Left hindlimb (tissue), 1 donor: ENCODE data around the gene LAMB4.

Experiments
- DNase-seq: peaks from one replicate; pipeline ENCODE4 v3.0.0-alpha.2; 2018

LAMB4 gene

DNA sequence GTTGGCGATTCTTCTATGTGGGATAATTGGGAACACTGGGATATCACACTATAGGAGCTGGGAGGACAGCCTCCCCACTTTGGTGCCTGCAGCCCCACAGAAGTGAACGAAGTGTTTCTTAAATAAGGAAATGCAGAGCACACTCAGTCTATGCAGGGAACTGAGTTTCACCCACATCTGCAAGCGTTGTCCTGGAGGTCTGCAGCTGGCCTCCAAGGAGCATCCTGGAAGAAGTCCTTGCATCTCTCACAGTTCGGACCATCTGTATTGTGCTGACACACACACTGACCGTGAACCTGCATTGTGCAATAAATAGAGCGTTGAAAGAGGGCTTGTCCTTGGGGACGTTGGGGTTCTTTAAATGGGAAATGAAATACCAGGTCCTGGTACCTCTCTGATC is 25.8 kb downstream of the LAMB4 start:
- DNase-seq: no peak

DNA sequence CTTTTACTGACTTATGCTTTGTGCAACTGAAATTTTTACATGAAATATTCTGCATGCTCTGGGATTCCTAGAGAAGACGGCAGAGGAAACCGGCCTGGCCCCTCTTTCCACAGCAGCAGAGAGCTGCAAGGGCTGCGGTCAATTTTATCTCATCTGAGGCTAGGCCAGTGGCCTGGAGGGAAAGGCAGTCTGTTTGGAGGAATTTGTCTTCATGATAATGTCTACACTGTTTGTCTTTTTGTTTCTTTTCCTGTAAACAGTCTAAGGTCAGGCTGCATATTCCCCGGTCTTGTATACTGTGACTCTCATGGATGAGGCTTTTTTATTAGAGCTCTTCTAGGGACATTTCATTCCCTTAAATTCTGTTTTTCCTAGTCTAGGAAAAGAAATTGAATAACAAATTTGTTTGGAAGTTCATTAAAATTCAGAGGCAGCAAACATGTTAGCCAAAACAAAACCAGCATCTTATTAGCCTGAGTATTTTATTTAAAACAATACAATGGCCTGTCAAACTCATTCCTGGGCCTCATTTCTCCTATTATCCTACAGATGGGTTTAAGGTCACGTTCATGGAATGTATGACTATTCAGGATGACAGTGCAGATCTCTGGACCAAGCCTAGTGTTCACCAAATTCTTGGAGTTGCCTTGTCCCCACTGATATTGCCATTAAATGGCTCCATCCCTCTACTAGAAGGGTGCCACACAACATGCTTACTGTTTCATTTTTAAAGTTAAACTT is 26.4 kb downstream of the LAMB4 start:
- no peak for DNase-seq

DNA sequence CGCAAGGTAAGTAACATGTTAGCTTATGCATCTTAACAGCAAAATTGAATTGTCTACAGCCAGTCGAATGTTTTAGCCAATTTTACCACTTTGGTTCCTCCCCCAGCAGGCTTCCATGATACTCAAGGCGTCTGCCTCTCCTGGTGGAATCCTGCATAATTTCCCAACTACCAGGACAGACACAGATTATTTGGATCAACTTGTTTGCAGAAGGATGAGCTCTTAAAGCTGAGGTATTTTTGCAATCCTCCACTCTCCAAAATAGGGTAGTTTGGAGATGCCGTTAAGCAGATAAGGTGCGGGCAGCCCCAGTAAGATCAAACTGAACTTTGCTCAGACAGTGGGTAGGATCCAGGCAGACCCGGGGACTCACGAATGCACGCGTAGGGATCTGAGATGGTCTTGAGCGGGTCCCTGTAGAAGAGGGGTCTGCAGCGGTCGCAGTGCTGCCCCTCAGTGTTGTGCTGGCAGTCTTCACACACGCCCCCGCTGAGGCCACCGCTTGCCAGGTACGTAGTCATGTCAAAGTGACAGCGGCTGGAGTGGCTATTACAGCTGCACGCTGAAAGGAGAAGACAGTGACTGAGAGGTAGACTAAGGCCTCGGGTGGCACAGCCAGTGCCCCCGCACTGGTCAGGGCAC is 27.4 kb downstream of the LAMB4 start:
- DNase-seq: no peak

DNA sequence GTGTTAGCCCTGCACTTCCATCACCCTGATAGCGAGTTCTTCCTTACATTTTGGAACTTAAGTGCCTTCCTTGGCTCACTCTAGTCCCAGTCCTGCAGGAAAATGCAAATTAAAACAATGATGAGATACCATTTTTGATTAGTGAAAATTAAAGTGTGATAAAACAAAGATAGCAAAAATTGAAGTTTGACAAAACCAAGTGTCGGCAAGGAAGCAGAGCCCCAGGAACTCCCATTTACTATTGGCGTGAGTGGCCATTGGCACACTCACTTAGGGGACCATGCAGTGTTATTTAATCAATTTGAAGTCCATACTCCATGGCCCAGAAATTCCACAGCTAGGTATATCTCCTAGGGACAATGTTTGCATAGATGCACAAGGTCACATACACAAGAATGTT is 28.4 kb downstream of the LAMB4 start:
- DNase-seq: no peak

DNA sequence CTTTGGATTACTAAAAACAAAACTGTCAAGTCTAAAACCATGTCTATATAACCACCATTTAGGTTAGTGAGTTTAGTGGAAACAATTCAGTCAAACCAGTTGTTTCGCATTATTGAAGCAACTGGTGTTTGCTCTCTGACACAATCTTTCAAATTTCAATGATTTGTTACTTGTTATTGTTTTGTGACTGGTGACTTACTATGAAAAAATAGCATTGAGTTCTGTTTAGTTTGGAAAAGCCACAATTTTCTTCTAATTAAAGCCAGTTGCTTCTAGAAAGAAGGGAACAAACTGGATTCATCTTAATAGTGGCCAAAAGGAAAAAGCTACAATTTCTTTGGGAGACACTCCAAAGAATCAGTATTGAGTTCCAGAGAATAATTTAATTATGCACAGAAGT is 30.4 kb downstream of the LAMB4 start:
- DNase-seq: no peak

DNA sequence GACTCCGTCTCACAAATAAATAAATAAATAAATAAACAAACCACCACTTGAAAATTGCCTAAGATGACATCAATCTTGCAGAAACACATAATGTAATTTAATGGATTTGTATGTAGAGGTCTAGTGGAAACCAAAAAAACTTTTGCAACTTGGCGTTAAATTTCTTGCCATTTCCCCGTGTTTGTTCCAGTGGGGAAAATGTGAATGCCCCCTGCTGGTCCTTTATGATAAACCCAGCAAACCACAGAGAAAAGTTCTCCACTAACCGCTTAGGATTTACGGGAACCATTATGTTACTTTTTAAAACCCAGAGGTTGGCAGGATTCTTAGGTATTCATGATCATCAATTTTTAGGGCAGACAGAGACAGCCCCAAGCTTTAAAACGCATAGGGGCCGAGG is 32.5 kb downstream of the LAMB4 start:
- DNase-seq: no peak

DNA sequence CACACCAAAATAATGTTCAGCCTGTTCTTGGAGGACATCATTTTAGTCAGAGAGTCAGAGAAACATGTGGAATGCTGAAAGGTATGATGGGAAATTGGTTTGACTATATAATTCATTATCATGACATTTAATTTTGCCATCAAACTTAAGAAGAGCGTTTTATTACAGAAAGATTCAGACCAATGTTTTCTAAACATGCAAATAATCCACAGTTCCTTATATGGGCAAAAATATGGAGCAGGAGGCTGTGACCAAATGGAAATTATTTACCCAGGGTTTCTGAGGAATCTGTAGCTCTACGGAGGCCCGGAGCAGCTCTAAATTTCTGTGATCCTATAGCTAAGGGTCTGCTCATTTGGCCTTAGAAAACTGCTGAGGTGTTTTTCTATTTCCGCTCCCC is 33.2 kb downstream of the LAMB4 start:
- no peak for DNase-seq

DNA sequence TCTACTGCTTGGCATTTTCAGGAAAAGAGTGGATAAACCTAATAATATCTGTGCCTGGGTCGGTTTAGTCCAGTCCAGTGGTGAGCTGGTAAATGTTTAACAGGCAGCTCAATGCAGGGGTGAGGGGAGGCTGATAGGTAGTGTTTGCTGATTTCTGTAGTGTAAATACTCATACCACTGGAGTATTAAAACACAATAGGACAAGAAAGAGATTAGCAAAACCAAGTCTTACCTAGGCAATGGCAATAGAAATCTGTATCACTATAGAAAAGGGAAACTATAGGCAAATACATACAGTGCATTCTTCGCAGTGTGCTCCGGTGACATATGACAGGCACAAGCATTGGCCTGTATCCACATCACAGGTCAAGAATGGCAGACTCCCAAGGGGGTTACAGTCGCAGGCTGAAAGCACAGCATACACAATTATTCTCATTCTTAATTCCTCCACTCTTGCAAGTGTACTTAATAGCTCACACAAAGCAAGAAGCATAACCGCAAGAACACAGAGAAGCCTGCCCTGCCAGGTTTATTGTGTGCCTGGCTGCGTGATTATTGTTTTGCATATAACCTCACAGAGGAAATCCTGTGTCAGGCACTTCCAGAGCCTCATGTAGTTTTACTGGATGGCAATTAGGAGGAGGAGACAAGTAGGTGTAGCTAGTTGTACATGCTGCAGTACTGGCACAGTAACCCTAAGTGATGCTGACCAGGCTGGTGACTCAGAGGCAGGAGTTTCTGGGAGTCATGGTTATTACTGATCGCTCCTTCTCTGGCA is 35.0 kb downstream of the LAMB4 start:
- DNase-seq: peak; percentile 36

DNA sequence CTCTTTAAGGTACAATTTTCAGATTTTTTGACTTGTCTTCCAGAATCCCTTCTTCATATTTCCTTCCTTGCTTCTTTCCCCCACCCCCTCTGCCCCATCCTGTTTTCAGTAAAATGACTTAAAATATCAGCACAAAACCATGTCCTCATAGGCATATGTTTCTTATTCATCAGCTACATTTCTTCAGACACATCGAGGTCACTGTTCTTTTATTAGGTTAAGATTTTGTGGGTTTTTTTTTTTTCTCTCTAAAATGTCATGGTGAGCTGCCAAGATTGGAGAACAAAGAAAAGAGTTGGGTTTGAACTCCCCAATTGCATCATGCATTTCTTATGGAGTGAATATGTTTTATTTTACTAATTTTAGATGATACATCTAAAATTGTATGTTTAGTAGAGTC is 35.8 kb downstream of the LAMB4 start:
- no peak for DNase-seq

DNA sequence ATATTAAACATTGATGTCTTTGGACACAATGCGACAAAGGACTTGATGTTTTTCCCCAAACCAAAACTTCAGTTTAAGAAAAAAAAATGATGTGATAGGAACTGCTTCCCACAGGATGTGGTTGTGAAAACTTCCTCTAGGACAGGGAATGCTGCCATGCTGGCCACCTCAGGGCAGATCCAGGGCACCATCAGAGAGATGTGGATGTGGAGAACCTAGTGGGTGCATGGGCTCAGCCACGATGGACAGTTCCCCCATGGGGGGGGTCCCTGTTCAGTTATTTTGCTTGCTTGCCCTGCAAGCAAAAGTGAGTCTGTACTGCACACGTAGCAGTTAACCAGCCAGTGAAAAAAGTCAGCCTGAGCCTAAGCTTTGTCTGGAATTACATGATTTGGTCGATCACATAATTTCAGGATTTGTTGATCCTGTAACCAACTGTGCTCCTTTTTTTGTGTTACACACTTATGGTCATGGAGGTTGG is 36.3 kb downstream of the LAMB4 start:
- DNase-seq: no peak

DNA sequence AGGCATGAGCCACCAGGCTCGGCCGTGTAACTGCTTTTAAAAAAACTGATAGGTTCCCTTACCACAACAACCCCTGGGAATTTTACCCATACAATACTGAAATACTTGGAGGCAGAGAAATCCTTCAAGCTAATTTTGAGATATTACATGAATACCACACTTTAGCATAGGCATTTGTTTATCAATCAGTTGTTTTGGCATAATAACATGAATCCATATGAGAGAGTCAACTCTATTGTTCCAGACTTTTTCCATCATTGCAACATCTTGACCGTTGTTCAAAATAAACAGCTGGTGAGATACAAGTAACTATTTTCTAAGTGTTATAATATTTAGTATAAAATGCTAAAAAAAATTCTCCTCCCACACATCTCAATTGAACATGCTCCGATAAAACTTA is 36.8 kb downstream of the LAMB4 start:
- DNase-seq: no peak

DNA sequence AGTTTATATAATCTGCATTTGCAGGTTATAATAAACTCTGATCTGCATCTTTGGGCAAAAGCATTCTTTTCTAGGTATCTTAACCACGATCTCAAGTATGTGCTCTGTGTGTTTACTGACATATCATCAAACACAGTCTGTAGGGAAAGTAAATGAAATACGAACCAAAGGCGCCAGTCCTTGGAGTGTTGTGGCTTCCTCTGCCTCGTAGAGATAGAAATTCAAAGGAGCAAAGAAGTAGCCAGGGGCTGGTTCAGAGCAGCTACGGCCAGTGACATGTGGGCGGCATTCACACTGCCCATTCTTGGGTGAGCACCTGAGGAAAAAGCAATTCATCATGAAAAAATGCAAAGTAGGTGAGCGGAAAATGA is 38.7 kb downstream of the LAMB4 start:
- DNase-seq: no peak

DNA sequence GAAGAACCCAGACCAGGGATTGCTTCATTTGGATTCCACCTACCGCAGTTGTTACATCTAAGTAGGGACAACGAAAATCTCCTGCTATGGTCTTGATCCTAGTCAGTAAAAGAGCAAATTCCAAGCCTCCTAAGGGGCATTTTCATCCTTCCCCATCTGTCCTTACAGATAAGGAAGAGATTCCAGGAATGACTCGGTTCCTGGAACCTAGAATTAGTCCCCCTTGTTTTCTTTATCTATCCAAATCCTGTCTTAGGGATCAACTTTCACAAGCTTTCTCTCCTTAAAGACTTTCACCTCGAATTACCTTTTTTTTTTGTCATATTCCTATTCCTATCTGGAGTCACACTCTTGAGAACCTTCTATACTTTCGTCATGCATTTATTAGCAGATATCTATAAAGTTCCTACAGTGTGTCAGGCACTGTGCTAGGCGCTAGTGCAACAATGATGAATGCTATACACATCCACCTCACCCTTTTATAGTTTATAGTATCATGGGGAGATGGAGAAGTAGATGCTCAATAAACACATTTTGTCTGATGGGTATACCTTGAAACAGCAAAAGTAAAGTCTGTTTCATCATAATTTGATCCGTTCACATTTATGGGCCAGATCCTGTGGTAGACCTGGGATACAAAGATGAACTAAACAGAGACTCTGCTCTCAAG is 39.2 kb downstream of the LAMB4 start:
- no peak for DNase-seq

DNA sequence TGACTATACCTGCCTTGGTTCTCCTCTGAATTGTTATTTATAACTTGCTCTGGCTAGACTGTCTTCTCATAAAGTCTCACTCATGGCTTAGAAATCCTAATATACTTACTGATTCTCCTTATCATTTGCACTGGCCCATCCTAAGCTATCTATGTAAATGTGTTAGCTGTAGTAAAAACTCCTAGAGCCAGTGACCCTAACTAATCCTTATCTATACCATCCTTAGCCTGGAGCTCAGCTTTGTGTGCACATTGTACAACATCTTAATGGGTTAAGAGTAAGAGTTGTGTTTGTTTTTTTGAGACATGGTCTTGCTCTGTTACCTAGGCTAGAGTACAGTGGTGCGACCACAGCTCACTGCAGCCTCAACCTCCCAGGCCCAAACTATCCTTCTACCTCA is 40.8 kb downstream of the LAMB4 start:
- no peak for DNase-seq

DNA sequence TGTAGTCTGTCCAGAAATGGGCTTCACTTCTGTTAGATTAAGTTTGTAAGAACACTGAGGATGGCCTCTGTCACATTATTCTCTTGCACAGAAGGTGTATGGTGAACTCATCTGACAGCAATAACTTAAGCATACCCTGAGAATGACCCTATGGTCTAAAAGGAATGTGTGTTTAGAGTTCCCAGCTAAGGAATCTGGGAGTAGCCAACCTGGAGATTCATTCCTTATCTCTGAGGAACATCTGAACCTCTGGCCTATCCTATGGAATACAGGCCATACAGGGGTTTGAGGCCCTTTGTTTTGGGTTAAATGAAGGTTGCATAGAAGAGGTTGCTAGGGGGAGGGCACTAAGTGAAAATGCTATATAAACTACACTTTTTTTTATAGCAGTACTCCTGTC is 41.4 kb downstream of the LAMB4 start:
- no peak for DNase-seq

DNA sequence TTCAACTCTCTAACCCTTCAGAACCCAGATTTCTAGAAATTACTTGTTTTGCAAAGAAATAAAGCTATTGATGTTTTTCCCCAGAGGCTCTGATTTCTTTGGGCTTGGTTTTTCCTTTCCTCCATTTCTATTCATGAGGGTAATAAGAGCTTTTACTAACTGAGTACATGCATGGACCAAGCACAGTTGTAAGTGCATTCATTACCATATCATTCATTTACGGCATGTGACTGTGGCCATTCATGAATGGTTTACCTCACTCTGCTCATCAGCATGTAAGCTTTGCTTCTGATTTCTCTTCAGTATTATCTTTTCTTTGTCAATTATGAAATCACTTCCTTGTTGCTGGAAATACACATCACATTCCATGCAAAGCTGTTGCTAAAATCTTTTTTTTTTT is 42.4 kb downstream of the LAMB4 start:
- no peak for DNase-seq

DNA sequence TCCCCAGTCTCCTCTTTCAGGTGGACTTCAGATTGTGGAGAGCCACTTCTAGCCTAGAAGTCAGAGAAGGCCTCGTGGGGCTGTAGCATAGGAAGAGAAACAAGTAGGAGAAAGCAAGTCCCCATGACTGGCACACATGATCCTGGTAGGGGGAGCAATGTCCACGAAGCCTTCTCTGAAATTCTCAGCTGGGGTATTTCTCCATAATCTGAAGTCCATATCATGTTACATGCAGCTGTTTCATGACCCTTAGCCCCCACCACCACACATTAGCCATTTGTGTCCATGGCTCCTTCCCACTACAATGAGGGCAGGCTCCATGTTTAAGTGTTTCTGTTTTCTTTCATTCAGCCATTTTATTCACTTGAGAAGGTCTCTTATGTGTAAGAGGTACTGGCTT is 43.2 kb downstream of the LAMB4 start:
- no peak for DNase-seq

DNA sequence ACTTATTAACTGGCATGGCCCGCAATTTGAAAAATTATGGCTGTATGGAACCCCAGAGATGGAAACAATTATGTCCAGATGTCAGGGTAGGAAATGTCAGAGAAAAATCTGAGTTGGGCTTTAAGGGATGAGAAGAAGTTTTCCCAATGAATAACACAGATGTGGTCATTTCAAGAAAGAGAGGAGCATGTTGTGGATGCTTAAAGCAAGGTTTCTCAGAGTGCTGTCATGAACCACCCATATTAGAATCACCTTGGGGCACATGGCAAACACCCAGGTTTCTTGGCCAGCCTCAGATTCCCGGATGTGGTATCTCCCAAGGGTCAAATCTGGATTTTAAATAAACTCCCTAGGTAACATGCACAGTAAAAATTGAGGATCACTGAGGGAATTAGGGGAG is 43.6 kb downstream of the LAMB4 start:
- no peak for DNase-seq

DNA sequence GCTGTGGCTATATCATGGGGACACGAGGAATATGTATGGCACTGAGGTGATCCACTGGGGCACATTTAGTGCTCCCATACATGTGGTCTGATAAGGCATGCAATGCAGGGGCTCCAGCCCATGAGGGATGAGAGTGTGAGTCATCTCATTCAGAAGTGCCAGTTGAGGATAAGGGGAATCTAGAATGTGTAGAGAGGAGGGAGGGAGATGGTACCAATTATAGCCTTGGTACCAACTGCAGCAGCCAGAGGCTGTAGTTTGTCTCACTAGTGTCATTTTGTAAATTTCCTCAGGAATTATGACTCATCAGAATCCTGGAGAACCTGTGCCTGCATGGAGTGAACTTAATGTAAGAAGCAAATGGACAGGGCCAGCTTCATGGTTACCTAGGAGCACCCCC is 46.2 kb downstream of the LAMB4 start:
- no peak for DNase-seq

DNA sequence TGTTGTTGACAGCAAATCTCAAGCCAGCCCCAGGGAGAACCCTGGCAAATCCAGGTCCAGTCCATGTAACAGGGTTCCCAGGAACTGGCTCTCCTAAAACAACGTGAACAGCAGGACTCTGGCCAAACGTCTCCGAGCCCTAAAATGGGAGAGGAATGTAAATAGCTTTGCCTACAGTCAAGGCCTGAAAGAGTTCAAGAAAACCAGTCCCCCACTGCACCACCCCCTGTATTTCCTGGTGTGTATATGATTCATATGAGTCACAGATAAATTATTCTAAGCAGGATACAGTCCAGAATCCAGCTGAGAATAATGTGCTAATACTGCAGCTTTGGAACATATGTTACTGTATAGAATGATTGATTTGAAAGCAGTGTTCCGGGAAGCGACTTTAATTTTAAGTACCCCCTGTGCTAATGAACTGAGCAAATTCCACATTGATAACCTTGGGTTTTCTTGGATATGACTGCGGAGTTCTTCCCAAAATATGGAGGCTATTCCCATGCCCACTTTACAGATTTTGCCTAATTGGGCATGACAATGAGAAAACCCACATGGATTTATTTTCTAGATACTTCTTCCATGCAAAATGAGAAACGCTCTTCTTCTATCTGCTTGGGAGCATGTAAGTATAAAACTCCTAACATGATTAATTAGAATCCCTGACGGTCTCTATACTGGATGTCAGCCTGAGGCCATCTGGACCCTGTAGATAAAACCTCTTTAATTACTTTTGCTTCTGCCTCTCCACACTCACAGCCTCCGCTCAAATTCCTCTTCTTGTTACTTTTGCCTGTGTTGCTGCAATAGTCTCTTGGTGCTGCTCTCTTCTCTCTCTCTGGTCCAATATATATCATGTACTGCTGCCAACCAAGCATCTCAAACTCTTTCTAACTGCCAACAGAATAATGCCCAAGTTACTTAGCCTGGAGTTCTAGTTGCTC is 50.2 kb downstream of the LAMB4 start:
- peak; percentile 81 for DNase-seq

DNA sequence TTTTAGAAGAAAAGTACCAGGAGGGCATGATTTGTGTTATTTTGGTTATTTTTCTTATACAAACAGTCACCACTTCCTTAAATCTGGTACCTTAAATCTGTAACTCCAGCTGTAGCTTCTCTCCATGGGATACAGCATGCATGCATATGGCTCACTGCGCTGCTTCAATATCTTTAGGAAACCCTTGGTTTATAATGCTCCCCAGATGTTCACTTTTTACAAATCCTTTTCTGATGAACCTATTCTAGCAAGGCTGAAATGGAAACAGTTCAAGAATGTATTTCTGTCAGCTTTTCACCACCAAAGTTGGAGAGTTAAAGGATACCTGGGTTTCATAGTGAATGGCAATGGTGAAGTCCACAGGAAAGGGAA is 50.9 kb downstream of the LAMB4 start:
- DNase-seq: no peak

DNA sequence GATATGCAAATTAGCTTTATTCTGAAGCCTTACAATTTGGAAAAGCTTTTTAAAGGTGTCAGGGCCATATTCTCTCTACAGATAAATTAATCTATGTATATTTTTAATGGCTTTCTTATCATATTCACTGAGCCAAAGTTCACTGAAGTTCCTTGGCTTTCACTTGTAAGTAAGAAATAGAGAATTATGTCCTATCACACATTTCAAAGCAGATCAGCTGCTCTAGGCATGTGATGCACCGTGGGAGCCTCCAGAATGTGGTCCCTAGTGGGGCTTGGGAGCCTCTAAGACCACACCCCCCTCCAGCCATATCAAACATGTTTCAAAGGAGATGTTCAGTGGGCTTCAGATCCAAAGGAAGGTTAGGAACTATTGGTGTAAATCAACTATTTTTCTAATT is 51.5 kb downstream of the LAMB4 start:
- DNase-seq: no peak
